Measurements from ENCODE around the gene BBS10.
"Not testable (repeated sequence)": the region's sequence is repeated elsewhere in the genome, so short reads cannot be mapped to it uniquely, and the experiment has no call there.

The BBS10 gene

DNA sequence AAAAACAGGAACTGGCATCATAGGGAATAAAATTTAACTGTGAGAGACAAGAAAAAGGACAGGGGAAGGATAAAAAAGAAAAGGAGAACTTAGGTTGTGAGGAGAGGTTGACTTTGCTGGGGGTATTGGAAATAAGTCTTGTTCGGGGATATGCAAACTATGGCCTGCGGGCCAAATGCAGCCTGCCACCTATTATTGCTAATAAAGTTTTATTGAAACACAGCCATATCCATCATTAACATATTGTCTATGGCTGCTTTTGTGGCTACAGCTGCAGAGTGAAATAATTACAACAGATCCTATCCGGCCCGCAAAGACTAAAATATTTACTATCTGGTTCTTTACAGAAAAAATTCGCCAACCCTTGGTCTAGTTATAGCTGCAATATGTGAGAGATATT lies 18.6 kb downstream of the BBS10 start:
- no peak for DNase-seq (ENCODE audit: low read depth, low spot score)

DNA sequence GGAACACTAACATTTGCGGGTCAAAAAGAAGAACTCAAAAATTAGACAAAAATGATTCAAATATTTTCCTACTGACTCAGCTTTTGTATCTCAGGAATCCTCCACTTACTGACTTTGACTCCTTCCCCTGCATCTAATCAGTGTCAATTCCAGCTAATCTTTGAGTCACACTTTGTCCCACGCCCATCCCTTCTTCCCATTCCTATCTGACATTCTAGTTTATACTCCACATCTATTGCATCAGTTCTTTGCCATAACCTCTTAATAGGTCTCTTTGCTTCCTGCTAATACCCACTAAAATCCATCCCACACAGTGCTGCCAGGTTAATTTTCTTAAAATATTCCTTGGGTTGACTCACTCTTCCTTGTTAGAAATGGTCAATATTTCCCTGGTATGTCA lies 19.1 kb downstream of the BBS10 start:
- DNase-seq (ENCODE audit: low read depth, low spot score): no peak

DNA sequence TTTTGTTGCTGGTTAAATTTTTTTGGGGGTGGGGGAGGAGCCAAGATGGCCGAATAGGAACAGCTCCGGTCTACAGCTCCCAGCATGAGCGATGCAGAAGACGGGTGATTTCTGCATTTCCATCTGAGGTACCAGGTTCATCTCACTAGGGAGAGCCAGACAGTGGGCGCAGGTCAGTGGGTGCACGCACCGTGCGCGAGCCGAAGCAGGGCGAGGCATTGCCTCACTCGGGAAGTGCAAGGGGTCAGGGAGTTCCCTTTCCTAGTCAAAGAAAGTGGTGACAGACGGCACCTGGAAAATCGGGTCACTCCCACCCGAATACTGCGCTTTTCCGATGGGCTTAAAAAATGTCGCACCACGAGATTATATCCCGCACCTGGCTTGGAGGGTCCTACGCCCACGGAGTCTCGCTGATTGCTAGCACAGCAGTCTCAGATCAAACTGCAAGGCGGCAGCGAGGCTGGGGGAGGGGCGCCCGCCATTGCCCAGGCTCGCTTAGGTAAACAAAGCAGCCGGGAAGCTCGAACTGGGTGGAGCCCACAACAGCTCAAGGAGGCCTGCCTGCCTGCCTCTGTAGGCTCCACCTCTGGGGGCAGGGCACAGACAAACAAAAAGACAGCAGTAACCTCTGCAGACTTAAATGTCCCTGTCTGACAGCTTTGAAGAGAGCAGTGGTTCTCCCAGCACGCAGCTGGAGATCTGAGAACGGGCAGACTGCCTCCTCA lies 28.5 kb downstream of the BBS10 start:
- not testable (repeated sequence) for DNase-seq (ENCODE audit: low read depth, low spot score)

DNA sequence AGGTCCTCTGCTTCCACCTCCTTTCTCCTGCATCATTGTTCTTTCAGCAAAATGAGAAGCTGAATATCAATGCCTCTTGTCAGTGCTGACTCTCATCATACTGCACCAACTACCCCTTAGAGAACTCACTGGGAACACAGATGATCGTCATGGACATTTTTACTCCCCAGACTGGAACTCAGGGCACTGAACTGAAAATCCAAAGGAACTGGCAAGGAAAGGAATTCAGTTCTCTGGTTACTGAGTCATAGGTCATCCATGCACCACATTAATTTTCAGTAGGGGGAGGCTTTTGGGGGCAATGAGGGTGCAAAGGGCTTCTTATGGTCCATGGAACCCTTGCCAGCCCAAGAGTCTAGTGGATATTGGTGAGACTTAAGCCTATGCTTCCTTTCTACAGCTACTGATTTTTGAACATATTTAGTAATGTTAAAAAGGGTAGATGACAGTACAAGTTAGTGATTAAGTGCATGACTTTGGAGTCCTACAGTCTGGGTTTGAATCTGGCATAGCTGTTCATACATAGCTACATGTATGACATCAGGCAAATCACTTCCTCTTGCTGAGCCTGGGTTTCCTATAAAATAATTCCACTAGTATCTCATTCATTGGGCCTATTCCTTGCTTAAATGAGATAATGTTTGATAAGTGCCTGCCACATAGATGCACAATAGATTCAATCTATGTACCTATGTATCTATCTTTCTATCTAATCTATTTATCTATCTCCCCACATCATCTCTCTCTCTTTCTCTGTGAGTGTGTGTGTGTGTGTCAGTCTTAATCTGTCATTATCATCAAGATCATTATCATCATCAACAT lies 29.2 kb downstream of the BBS10 start:
- no peak for DNase-seq (ENCODE audit: low read depth, low spot score)

DNA sequence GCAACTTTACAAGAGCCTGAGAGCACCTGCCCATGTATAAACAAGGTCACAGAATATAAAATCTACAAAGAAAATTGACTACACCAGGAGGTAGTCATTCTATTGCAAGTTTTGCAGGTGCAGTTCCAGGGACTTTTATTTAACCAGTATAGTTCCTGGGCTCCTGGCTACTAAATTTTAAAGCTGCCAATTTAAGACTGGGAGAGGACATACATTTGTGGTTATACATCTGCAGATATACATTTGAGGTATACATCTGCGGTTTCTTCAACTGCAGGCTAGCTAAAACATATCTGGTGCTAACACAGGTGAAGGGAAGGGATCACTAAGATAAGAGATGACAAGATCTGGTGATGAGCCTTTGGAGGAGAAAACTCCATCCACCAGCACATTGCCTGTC lies 30.2 kb downstream of the BBS10 start:
- no peak for DNase-seq (ENCODE audit: low read depth, low spot score)

DNA sequence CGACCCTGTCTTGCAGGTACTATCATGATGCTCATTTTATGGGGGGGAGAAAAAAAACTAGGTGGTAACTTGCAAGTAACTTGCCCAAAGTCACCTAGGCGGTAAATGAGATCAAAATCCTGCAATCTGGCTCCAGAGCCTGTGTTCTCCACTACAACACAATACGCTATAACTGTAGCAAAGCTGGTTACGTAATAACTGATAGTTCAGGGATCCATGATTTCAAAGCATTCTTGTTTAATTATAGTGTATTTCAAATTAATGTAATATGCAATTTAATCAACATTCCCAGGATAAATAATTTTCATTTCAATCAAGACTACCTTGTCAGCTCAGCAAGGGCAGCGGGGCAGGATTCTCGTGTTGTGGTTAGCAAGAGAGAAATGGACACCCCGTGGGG lies 31.7 kb downstream of the BBS10 start:
- no peak for DNase-seq (ENCODE audit: low read depth, low spot score)

DNA sequence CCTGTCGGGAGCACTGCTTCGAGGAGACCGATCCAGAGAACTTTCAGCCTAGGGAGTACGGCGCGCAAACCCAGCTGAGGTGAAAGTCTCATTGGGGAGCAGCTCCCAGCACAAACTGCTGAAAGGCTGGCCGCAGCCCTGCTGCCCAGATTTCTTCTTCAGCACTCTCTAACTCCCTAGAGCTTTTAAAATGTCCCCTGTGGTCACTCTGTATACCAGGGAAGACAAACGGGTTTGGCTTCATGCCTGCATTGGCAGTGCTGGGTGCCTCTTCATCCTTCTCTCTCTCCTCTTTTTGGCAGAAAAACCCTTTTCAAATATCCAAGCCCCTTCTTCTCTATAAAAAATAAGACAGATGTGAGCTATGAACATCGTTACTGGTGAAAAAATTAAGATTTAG lies 34.9 kb downstream of the BBS10 start:
- no peak for DNase-seq (ENCODE audit: low read depth, low spot score)

DNA sequence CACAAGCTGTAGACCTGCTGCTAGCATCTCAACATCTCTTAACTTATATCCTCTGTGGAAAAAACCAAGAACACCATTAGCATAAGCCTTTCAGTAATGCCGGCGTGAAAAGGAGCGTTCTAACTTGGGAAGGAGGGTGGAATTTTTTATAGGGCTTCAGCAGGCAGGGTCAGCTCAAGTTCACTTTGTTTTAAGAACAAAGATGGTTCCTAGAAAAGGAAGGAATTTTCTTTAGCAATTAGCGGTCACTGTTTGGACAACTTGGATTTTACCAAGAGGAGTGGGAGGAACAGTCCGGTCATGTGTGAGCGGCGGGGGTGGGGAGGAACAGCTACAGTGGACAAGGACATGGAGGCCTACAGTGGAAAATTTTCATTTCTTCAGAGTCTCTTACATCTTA lies 35.9 kb downstream of the BBS10 start:
- DNase-seq (ENCODE audit: low read depth, low spot score): no peak

DNA sequence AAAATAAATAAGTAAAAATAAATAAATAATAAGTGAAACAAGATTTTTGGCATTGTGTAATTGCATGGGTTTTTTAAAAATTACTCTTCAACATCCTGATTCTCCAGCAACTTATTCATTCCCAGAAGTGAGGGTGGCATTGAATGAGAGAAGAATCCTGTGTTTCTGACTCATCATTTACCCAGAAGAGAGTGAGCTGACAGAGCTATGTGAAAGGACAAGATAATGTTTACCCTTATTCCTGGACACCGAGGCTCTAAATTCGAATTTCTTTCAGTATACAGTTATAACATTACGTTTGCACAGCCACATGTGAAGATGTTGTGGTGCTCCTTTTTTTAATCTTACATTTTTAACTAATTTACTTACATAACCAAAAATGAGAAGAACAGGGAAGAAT lies 36.4 kb downstream of the BBS10 start:
- DNase-seq (ENCODE audit: low read depth, low spot score): no peak

DNA sequence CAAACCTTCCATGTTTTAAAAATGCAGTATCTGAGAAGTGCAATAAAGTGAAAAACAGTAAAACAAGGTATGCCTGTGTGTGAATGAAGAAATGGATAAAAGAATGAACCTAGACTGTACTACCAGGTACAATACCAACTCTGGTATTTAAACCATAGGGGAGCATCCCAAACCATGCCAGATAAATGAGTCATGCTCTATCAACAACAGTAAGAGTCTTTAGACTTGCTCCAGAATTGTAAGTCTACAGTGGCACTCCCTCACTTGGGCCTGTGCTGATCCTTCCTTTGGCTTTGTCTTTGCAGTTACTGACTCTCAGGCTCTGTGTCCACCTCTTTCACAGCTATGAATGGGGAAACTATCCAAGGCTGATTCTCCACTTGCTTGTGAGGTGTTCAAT lies 38.1 kb downstream of the BBS10 start:
- no peak for DNase-seq (ENCODE audit: low read depth, low spot score)

DNA sequence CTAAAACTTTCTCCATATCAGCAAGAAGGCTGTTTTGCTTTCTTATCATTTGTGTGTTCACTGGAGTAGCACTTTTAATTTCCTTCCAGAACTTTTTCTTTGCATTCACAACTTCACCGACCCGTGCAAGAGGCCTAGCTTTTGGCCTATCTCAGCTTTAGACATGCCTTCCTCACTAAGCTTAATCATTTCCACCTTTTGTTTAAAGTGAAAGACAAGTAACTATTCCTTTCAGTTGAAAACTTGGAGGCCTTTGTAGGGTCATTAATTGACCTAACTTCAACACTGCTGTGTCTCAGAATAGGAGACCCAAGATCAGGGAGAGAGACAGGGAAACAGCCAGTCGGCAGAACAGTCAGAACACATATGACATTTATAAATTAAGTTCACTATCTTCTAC lies 39.3 kb downstream of the BBS10 start:
- no peak for DNase-seq (ENCODE audit: low read depth, low spot score)

DNA sequence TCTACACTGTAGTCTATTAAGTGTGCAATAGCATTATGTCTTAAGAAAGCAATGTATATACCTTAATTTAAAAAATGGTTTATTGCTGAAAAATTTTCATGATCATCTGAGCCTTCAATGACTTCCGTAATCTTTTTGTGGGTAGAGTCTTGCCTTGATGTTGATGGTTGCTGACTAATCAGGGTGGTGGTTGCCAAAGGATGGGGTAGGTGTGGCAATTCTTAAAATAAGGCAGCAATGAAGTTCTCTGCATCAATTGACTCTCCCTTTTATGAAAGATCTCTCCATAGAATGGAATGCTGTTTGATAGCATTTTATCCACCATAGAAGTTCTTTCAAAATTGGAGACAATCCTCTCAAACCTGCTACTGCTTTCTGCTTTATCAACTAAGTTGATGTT lies 41.1 kb downstream of the BBS10 start:
- DNase-seq (ENCODE audit: low read depth, low spot score): no peak

DNA sequence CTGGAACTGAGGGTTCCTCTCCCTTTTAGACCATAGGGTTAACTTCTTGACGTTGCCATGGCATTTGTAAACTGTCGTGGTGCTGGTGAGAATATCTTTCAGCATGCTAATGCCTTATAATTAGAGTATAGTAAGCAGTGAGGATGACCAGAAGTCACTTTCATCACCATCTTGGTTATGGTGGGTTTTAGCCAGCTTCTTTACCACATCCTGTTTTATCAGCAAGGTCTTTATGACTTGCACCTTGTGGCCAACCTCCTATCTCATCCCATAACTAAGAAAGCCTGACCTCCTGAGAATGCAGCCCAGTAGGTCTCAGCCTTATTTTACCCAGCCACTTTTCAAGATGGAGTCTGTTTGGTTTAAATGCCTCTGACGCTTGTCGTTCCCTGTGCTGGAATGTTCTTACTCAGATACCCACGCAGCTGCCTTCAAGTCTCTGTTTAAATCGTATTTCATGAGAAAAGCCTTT lies 44.2 kb downstream of the BBS10 start:
- no peak for DNase-seq (ENCODE audit: low read depth, low spot score)

DNA sequence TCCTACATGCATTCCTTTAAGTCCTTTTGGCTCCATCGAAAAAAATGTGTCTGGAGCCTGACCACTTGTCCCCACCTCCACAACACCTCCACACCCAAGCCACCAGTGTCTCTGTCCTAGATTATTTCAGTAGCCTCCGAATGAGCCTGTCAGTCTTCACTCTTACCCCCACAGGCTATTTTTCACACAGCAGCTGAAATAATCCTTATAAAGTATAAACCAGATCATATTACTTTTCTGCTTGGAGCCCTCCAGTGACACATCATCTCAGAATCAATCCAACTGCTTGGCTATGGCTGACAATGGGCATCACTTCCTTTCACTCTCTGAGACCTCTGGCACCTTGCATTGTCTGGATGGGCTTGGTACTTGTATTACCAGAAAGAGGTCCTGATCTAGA lies 44.9 kb downstream of the BBS10 start:
- DNase-seq (ENCODE audit: low read depth, low spot score): no peak

DNA sequence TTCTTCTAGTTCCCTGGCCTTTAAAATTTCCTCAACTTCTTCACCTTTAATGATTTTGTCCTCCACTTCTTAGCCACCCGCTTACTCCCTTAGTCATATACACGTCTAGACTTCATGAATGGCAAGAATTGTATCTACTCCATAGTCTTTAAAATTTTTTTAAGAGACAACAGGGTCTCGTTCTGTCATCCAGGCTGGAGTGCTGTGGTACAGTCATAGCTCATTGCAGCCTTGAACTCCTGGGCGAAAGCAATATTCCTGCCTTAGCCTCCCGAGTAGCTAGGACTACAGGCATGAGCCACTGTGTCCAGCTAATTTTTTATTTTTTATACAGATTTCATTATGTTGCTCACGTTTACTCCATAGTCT lies 47.9 kb downstream of the BBS10 start:
- DNase-seq (ENCODE audit: low read depth, low spot score): no peak

DNA sequence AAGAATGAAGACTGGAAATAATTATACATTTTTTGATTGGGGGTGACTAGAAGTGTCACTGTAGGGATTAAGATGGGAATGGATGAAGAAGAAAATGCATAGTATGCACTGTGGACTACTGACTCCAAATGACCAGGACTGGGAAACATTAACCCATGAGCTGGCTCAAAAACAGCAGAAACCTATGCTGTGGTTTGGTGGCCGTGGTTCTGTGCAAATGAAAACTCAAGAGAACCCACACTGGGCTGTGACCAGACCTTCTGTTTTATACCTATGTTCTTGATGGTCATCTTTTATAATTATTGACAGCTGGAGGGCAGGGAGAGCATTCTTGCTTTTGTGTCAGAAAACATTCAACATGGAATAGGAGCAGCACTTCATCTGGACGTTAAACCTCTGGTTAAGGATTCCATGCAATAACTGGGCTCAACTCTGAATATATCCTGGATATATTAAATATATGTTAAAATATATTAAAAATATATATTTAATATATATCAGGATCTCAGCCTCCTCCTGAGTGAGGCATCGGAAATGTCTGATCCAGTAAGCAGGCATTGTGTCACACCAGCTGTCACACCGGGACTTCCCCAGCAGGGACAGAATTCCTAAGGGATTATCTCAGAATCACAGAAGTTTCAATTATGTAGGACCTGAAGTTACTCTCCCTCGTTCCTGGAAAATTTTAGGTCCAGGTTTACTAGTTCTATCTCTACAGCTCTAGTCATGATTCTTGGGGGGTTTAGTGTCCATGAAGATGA lies 48.5 kb downstream of the BBS10 start:
- DNase-seq (ENCODE audit: low read depth, low spot score): no peak
